Measurements from ENCODE around the gene VPS45. TPM values are rescaled to one million over a fixed set of nuclear protein-coding genes. Genes with fewer than 3 reads are reported as not detected.

Gene VPS45
- total RNA-seq, 1 experiment from 2014 or later: 48.5 TPM

- DNase-seq (ENCODE audit: low read depth): no peak
Observed at GRCh38 chr1:150073516-150073915, 5.9 kb downstream of the VPS45 start.

DNA sequence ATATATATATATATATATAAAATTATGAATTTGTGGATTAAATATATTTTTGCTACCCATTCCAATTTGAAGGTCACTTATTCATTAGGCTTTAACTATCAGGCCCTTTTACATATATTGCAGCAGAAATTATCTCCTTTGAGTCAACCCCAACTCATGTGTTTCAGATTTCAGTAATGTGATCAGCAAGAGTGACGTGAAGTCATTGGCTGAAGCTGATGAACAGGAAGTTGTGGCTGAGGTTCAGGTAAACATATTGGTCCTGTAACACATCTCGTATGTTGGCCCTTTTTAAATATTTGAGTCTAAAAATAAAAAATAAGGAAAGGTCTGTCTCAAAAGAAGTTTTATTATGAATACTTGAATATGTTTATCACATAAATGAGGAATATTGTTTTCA, 8.5 kb downstream of the VPS45 start:
- no peak for DNase-seq (ENCODE audit: low read depth)

- no peak for DNase-seq (ENCODE audit: low read depth)
Observed at GRCh38 chr1:150076985-150077384, 9.4 kb downstream of the VPS45 start.

- no peak for DNase-seq (ENCODE audit: low read depth)
Observed at GRCh38 chr1:150080784-150081183, 13.2 kb downstream of the VPS45 start.

DNA sequence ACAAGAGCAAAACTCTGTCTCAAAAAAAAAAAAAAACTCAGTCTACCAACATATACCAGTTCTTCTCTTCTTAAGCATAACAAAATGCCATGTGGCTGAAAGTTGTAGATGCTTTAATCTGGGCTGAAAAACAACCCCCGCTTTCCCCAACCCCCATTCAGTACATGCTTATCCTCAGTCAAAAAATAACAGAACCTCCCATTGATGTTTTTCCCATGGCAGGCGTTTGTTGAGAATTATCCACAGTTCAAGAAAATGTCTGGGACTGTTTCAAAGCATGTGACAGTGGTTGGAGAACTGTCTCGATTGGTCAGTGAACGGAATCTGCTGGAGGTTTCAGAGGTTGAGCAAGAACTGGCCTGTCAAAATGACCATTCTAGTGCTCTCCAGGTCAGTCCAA, 14.9 kb downstream of the VPS45 start:
- DNase-seq (ENCODE audit: low read depth): no peak

- DNase-seq (ENCODE audit: low read depth): no peak
Observed at GRCh38 chr1:150083907-150084306, 16.3 kb downstream of the VPS45 start.

- no peak for DNase-seq (ENCODE audit: low read depth)
Observed at GRCh38 chr1:150085406-150085805, 17.8 kb downstream of the VPS45 start.

DNA sequence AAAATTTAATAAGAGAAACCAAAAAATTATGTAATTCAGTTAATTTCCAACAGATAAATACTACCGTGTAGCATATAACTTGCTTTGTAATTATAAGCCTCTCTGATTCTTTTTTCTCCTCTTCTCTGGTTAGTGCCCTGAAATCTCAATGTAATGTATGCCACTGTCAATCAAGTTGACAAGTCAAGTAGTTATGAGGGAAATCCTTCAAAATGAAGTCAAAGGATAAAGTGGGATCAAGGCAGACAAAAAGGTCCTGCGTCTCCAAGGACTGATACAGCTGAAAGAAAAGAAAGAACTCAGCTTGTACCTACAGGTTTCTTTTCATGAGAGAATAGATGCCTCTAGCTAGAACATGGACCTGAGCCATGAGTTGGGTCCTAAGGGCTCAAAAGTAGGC, 19.8 kb downstream of the VPS45 start:
- no peak for DNase-seq (ENCODE audit: low read depth)

DNA sequence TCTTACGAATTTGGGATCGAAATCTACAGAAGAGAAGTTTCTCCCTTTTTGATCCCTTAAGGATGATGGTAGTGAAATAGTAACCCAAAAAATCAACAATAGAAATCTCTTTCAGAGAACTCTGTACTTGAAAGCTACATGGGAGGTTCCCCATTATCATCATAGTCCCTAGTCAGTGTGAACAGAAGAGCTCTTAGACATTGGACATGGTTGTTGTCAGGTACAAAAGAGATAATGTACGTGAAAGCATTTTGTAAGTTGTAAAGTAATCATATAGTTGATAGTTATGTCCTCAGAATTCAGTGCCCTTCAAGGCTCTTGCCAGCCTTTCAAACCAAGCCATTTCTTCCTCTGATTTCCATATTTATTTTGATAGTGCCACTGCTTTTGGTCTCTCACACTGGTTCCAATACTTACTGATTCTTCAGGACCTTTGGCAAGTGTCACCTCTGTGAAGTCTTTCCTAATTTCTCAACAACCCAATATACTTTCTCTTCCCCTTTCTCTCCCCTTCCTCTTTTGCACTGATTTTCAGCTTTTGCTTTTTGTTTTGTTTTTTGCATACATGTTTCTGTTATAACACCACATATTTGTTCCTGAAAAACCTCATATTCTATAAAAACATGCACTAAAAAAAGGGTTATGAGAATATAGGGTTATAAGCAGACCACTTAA, 22.4 kb downstream of the VPS45 start:
- no peak for DNase-seq (ENCODE audit: low read depth)

DNA sequence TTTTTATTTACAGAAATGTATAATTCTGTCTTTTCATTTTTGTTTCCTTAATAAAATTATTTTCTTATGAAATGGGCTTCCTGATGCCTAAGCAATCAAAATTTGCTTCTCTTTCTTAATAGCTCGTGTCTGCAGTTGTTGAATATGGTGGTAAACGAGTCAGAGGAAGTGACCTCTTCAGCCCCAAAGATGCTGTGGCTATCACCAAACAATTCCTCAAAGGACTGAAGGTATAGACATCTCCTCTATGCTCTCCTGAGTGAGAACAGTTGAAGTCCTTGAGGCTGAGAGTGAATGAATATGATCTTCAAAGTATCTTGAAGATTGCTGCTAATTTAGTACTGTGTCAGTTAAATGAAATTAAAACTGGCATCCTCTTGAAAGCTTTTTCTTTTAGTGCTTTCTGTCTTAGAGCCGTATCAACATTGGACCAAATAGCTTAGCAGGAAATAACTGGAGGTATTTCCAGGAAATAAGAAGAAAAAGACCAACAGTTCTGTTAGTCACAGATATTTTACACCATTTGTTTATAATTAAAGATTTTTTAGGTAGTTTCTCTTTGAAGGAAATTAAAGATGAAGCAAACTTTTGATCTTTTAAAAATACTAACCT, 24.7 kb downstream of the VPS45 start:
- no peak for DNase-seq (ENCODE audit: low read depth)

- no peak for DNase-seq (ENCODE audit: low read depth)
Observed at GRCh38 chr1:150093805-150094204, 26.2 kb downstream of the VPS45 start.

DNA sequence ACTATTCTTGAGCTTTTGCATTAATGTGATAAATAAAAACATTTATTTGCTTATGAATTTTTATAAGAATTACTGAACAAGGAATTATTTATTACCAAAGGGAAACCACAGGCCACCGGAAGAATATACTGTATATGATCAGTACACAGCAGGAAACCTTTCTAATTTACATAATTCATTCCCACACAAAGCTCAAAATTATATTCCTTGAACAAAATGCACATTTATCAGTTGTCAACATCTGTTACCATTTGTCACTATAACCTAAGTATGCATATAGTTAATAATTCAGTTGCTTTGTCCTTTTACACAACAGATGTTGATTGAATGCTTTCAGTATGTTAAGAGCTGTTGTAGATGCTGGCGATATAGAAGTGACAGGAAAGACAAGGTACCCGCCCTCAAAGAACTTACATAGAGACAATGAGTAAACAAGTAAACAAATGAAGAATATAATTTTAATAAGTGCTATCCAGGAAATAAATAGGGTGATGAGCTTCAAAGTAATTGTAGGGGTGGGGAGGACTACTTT, 27.2 kb downstream of the VPS45 start:
- no peak for DNase-seq (ENCODE audit: low read depth)

GRCh38 chr1:150102986-150103385, 35.4 kb downstream of the VPS45 start:
- no peak for DNase-seq (ENCODE audit: low read depth)

DNA sequence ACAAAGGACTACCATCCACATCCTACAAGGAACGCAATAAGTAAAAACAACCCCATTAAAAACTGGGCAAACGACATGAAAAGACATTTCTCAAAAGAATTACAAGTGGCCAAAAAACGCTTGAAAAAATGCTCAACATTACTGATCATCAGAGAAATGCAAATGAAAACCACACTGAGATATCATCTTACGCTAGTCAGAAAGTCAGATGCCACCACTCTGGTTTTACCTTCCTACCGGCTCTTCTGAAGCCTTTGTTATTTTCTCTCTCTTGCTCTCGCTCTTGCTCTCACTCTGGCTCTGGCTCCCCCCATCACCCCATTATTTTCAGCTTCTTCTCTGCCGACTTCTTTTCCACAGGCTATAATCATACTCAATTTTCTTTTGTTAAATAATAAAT, 38.8 kb downstream of the VPS45 start:
- DNase-seq (ENCODE audit: low read depth): no peak

- DNase-seq (ENCODE audit: low read depth): no peak
Observed at GRCh38 chr1:150109586-150109985, 42.0 kb downstream of the VPS45 start.

DNA sequence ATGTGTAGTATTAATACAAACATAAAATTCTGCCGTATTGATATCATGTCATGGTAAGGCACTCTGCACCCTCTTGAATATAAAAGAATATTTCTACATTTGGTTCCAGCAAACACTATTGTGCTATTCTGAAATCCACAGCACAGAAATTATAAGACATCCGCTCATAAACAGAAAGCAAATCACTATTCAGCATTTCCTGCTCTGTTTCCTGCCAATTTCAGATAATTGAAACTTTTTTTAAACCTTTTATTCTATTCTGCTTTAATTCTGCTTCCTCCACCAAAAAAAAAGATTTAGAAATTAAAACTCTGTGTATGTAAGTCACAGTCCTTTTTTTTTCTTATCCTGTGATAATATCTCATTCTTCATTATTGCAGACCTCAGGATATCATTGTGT, 42.5 kb downstream of the VPS45 start:
- DNase-seq (ENCODE audit: low read depth): no peak

GRCh38 chr1:150111670-150112069, 44.1 kb downstream of the VPS45 start:
- no peak for DNase-seq (ENCODE audit: low read depth)

GRCh38 chr1:150115121-150115520, 47.5 kb downstream of the VPS45 start:
- DNase-seq (ENCODE audit: low read depth): no peak

GRCh38 chr1:150118716-150119115, 51.1 kb downstream of the VPS45 start:
- no peak for DNase-seq (ENCODE audit: low read depth)

GRCh38 chr1:150121236-150121862, 53.8 kb downstream of the VPS45 start:
- DNase-seq (ENCODE audit: low read depth): no peak

DNA sequence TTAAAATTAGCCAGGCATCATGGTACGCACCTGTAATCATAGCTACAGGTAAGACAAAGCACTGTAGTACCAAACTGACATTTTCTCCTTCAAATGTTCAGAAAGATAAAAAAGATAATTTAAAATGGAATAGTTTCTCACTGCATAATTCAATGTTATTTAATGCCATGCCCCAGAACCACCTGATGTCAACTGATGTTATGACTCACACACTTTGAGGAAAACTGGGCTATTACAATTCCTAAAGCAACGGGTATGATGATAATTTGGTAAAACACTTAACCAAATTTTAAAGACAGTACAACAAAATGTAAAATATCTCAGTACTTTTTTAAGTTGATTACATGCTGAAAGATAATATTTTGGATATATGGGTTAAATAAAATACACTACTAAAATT, 59.2 kb downstream of the VPS45 start:
- DNase-seq (ENCODE audit: low read depth): no peak

DNA sequence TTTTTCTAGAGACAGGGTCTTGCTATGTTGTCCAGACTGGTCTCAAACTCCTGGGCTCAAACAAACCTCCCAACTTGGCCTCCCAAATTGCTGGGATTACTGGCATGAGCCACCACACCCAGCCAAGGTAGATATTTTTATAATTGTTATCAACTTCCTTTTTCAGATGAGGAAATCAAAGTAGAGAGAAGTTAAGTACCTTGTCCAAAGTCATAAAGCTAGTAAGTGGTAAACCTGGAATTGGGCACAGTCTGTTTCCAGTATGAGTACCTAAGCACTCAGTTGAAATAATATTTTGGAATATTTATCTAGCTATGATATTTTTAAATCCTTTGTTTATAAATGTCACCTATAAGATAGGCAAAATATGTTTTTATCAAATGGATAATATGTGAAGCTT, 59.9 kb downstream of the VPS45 start:
- no peak for DNase-seq (ENCODE audit: low read depth)

- peak; percentile 38 for DNase-seq (ENCODE audit: low read depth)
Observed at GRCh38 chr1:150127868-150128267, 60.3 kb downstream of the VPS45 start.
